Lower leg skin (tissue), 4 donors: ENCODE results near the gene NFIA. TPM values are rescaled to one million over a fixed set of nuclear protein-coding genes. Genes with fewer than 3 reads are reported as not detected.

Experiments used
- DNase-seq, 2 donors: peaks; one replicate each; pipeline ENCODE4 v3.0.0-alpha.2; 2019; ENCODE audit warnings: low spot score in 2 of 2
- H3K4me3 ChIP-seq: fragments of 200-600 bp; sonication (generic); 2 replicates; pipeline ENCODE4 v1.5.1; 2017; ENCODE audit warnings: mild to moderate bottlenecking, low read depth; ENCODE audit not compliant: poor library complexity, severe bottlenecking
- CTCF ChIP-seq, 3 donors: fragments of 450-650 bp; IDR thresholded peaks; one replicate each; pipeline ENCODE4 v1.5.1; 2016; ENCODE audit warnings: antibody characterized with exemption in 3 of 3, mild to moderate bottlenecking in 3 of 3, moderate library complexity in 2 of 3
- POLR2A ChIP-seq, 2 donors: fragments of 450-650 bp; IDR thresholded peaks; one replicate each; pipeline ENCODE4 v1.6.1; 2016 to 2017; ENCODE audit warnings: antibody characterized with exemption in 2 of 2, mild to moderate bottlenecking in 1 of 2, moderate library complexity in 1 of 2
- WGBS, 2 donors: methylation state at CpG; one replicate each; pipeline ENCODE4 v1.1.5; 2018; 5-methylcytosine and 5-hydroxymethylcytosine counted together
- intact Hi-C: fragments of 100-400 bp; cut with DNase I; formaldehyde crosslinking; loops from one replicate; pipeline ENCODE4 v1.15.0; 2023; ENCODE audit warnings: low total_unique reads
- total RNA-seq, 4 donors: library from RNA; depleted of rRNA; stranded (reverse); fragments of >200 nt; gene quantifications; one replicate each; pipeline ENCODE4 v1.1.0, GENCODE V29; 2016

Gene NFIA
- total RNA-seq, 4 donors from 2014 or later, result 26.0 to 32.5 (median 30.3) TPM

GRCh38 chr1:61237659-61238358 lies 155.4 kb downstream of the NFIA start:
- 78 to 79% methylated on average over 3 of the region's 3 CpGs for WGBS, 2 donors
- no peak for DNase-seq
- TF ChIP-seq POLR2A (IDR thresholded peaks at IDR 0.05), result no peak
- TF ChIP-seq CTCF (IDR thresholded peaks at IDR 0.05), result no peak
- intact Hi-C loops, result no loop called here
- H3K4me3 ChIP-seq, result no peak overlapping the region

- WGBS, 2 donors, result 75 to 79% methylated on average over 5 of the region's 5 CpGs
- intact Hi-C loops, result no loop called here
- TF ChIP-seq POLR2A (IDR thresholded peaks at IDR 0.05), result no peak
- no peak for TF ChIP-seq CTCF (IDR thresholded peaks at IDR 0.05)
- no peak overlapping the region for H3K4me3 ChIP-seq
- DNase-seq, result no peak
These were observed 156.0 kb downstream of the NFIA start for GRCh38 chr1:61238359-61238665.

- no peak for TF ChIP-seq POLR2A (IDR thresholded peaks at IDR 0.05)
- no peak for TF ChIP-seq CTCF (IDR thresholded peaks at IDR 0.05)
- no peak overlapping the region for H3K4me3 ChIP-seq
- 57 to 60% methylated on average over 3 of the region's 3 CpGs for WGBS, 2 donors
- no peak for DNase-seq
- intact Hi-C loops, result no loop called here
These were observed 158.5 kb downstream of the NFIA start for GRCh38 chr1:61240878-61241277.

- TF ChIP-seq CTCF (IDR thresholded peaks at IDR 0.05) (no peak), POLR2A (IDR thresholded peaks at IDR 0.05) (no peak)
- WGBS, 2 donors, result 7 to 8% methylated on average over 4 of the region's 4 CpGs
- peak overlapping the region; percentile 6 for H3K4me3 ChIP-seq
- intact Hi-C loops, result no loop called here
- no peak for DNase-seq
These were observed 159.1 kb downstream of the NFIA start for GRCh38 chr1:61241411-61241838.

- H3K4me3 ChIP-seq, result no peak overlapping the region
- intact Hi-C loops, result no loop called here
- DNase-seq, result no peak
- no peak for TF ChIP-seq POLR2A (IDR thresholded peaks at IDR 0.05)
- no peak for TF ChIP-seq CTCF (IDR thresholded peaks at IDR 0.05)
- WGBS, 2 donors, result 32 to 42% methylated on average over 2 of the region's 2 CpGs
These were observed 159.6 kb downstream of the NFIA start for GRCh38 chr1:61241973-61242381.

GRCh38 chr1:61244114-61244513 lies 161.8 kb downstream of the NFIA start:
- WGBS, 2 donors, result 3 to 15% methylated on average over 1 of the region's 1 CpG
- no peak for DNase-seq
- intact Hi-C loops, result no loop called here
- no peak overlapping the region for H3K4me3 ChIP-seq
- no peak for TF ChIP-seq CTCF (IDR thresholded peaks at IDR 0.05)
- TF ChIP-seq POLR2A (IDR thresholded peaks at IDR 0.05), result no peak
